T-cell (primary cell): Measurements from ENCODE around the gene CXCL6. TPM values are rescaled to one million over a fixed set of nuclear protein-coding genes. Genes with fewer than 3 reads are reported as not detected.

ENCODE experiments used
- ATAC-seq, 4 experiments: fragments of 200-7000 bp in 3 of 4; fragments of 150-1000 bp in 1 of 4; cut with Tn5 transposase; replicated peaks in 1 of 4; 1 replicate in 3 of 4; 2 replicates in 1 of 4; pipeline ENCODE4 v1.10.0; 2021; ENCODE audit warnings: moderate library complexity in 3 of 4, mild to moderate bottlenecking in 2 of 4, moderate number of reproducible peaks in 1 of 4
- CTCF ChIA-PET, 2 donors: fragments of 300-600 bp; sonication (Branson Sonifier 250); formaldehyde crosslinking; loops; one replicate each; lab custom pipeline; 2022; ENCODE audit warnings: antibody characterized with exemption in 2 of 2; lab: Charles Lee
- POLR2A ChIA-PET, 2 donors: fragments of 300-600 bp; sonication (Branson Sonifier 250); formaldehyde crosslinking; loops; one replicate each; lab custom pipeline; 2022; ENCODE audit warnings: antibody characterized with exemption in 2 of 2; lab: Charles Lee
- DNase-seq, 35 experiments: peaks; one replicate each; pipeline versions ENCODE4 v3.0.0 to v3.0.0-alpha.2; 2013 to 2023
- H3K27ac ChIP-seq: one replicate; pipeline ENCODE4 v1.5.1; 2013; ENCODE audit warnings: low read length
- H3K27me3 ChIP-seq, 2 experiments: replicated peaks in 1 of 2; 1 replicate in 1 of 2; 2 replicates in 1 of 2; pipeline versions ENCODE4 v1.6.1 to v1.7.0; 2013; ENCODE audit warnings: low read length in 1 of 2, mixed read lengths in 1 of 2; ENCODE audit not compliant: control insufficient read depth in 2 of 2, insufficient read depth in 2 of 2; ENCODE audit errors: extremely low read depth in 1 of 2
- H3K36me3 ChIP-seq, 2 donors: 1 replicate in 1 of 2; 2 replicates in 1 of 2; pipeline versions ENCODE4 v1.6.1 to v1.7.0; 2013; ENCODE audit warnings: low read length in 1 of 2; ENCODE audit not compliant: control insufficient read depth in 2 of 2, insufficient read depth in 1 of 2; ENCODE audit errors: extremely low read depth in 1 of 2
- H3K4me1 ChIP-seq, 2 experiments: 1 replicate in 1 of 2; 2 replicates in 1 of 2; pipeline versions ENCODE4 v1.6.1 to v1.7.0; 2013; ENCODE audit warnings: low read length in 2 of 2, mixed read lengths in 1 of 2; ENCODE audit not compliant: insufficient read depth in 2 of 2, control insufficient read depth in 1 of 2; ENCODE audit errors: extremely low read depth in 1 of 2
- H3K4me3 ChIP-seq, 2 donors: 1 replicate in 1 of 2; 2 replicates in 1 of 2; pipeline versions ENCODE4 v1.5.1 to v1.7.0; 2013; ENCODE audit warnings: mild to moderate bottlenecking in 2 of 2, low read length in 1 of 2, moderate library complexity in 1 of 2; ENCODE audit not compliant: control insufficient read depth in 1 of 2; ENCODE audit errors: extremely low read depth in 1 of 2
- H3K9me3 ChIP-seq: 2 replicates; pipeline ENCODE4 v1.7.0; 2013
- H3K27ac Mint-ChIP-seq, 2 donors: one replicate each; pipeline ENCODE4 v1.8.0; 2020 to 2021; ENCODE audit warnings: mild to moderate bottlenecking in 2 of 2, mixed read lengths in 2 of 2
- H3K27me3 Mint-ChIP-seq, 2 donors: one replicate each; pipeline ENCODE4 v1.8.0; 2021 to 2022; ENCODE audit warnings: mixed read lengths in 2 of 2
- H3K36me3 Mint-ChIP-seq: one replicate; pipeline ENCODE4 v1.8.0; 2021; ENCODE audit warnings: mixed read lengths
- H3K4me1 Mint-ChIP-seq, 3 donors: one replicate each; pipeline ENCODE4 v1.8.0; 2020 to 2022; ENCODE audit warnings: mixed read lengths in 3 of 3, mild to moderate bottlenecking in 1 of 3
- H3K4me3 Mint-ChIP-seq, 3 donors: one replicate each; pipeline ENCODE4 v1.8.0; 2020 to 2022; ENCODE audit warnings: mild to moderate bottlenecking in 3 of 3, mixed read lengths in 3 of 3, moderate library complexity in 3 of 3
- H3K9me3 Mint-ChIP-seq, 3 donors: one replicate each; pipeline ENCODE4 v1.8.0; 2020 to 2022; ENCODE audit warnings: mixed read lengths in 3 of 3
- WGBS: methylation state at CpG from one replicate; pipeline ENCODE4 v1.1.5; 2013; ENCODE audit warnings: missing lambda C conversion rate; ENCODE audit not compliant: insufficient coverage; 5-methylcytosine and 5-hydroxymethylcytosine counted together
- total RNA-seq, 35 experiments: library from RNA in 6 of 35; stranded (reverse) in 6 of 35; fragments of 120-200 nt in 1 of 35; gene quantifications; one replicate each; pipeline versions ENCODE4 v1.2.1 to v1.2.4 and lab custom pipeline; 2013 to 2026

The CXCL6 gene
- total RNA-seq, 5 donors from 2014 or later (not counting 1 experiment from before 2014, with no cell fraction given) = not detected

- H3K27me3 Mint-ChIP-seq = peaks cover 2 to 5% of the 10 kb centered on the region in 2 donors
- no peak for DNase-seq
- H3K27me3 ChIP-seq = no peaks in the 10 kb centered on the region
- no peaks in the 10 kb centered on the region for H3K36me3 ChIP-seq
- H3K4me3 Mint-ChIP-seq = no peak overlapping the region
- no peaks in the 10 kb centered on the region for H3K4me1 Mint-ChIP-seq
- H3K36me3 Mint-ChIP-seq = no peaks in the 10 kb centered on the region
- no peak overlapping the region for H3K27ac Mint-ChIP-seq
- H3K4me1 ChIP-seq = no peaks in the 10 kb centered on the region
- H3K9me3 Mint-ChIP-seq = no peaks in the 10 kb centered on the region
- H3K9me3 ChIP-seq = no peaks in the 10 kb centered on the region
- ChIA-PET CTCF (interaction anchor here in 1 of 2 donors (0.7 kb wide), 1 partner anchor 12 kb away, joined by 3 read pairs; no protein-coding TSS in a partner anchor), POLR2A (interaction anchor here in 1 of 2 donors (0.6 kb wide), 1 partner anchor 244 kb away, joined by 3 read pairs; no protein-coding TSS in a partner anchor)
- no peak overlapping the region for H3K4me3 ChIP-seq
- WGBS = 92% methylated on average over 1 of the region's 3 CpGs
- no peak overlapping the region for H3K27ac ChIP-seq
- ATAC-seq = no peak
Measured at GRCh38 chr4:73847526-73848182, 11.2 kb downstream of the CXCL6 start.

- Mint-ChIP-seq H3K9me3 (no peaks in the 10 kb centered on the region), H3K36me3 (no peaks in the 10 kb centered on the region), H3K4me3 (no peak overlapping the region), H3K27ac (no peak overlapping the region), H3K4me1 (no peaks in the 10 kb centered on the region), H3K27me3 (peaks cover 2 to 5% of the 10 kb centered on the region in 2 donors)
- Histone ChIP-seq H3K27ac (no peak overlapping the region), H3K36me3 (no peaks in the 10 kb centered on the region), H3K4me1 (no peaks in the 10 kb centered on the region), H3K27me3 (no peaks in the 10 kb centered on the region), H3K9me3 (no peaks in the 10 kb centered on the region), H3K4me3 (no peak overlapping the region)
- POLR2A ChIA-PET = interaction anchor here in 1 of 2 donors (0.6 kb wide), 1 partner anchor 244 kb away, joined by 3 read pairs; no protein-coding TSS in a partner anchor
- WGBS = no CpG with 5 or more reads among the region's 1 CpG
- CTCF ChIA-PET = no interaction called here
- no peak for DNase-seq
- ATAC-seq = no peak
Measured at GRCh38 chr4:73848183-73848777, 11.8 kb downstream of the CXCL6 start.

GRCh38 chr4:73850261-73850970 lies 13.9 kb downstream of the CXCL6 start:
- CTCF ChIA-PET = no interaction called here
- no peaks in the 10 kb centered on the region for H3K4me1 ChIP-seq
- ATAC-seq = no peak

GRCh38 chr4:73851293-73851692 lies 14.8 kb downstream of the CXCL6 start:
- Mint-ChIP-seq H3K27ac (no peak overlapping the region), H3K27me3 (peaks cover 2 to 5% of the 10 kb centered on the region in 2 donors), H3K9me3 (no peaks in the 10 kb centered on the region), H3K4me1 (no peaks in the 10 kb centered on the region), H3K36me3 (no peaks in the 10 kb centered on the region), H3K4me3 (no peak overlapping the region)
- no CpG with 5 or more reads among the region's 1 CpG for WGBS
- H3K4me1 ChIP-seq = no peaks in the 10 kb centered on the region
- H3K36me3 ChIP-seq = no peaks in the 10 kb centered on the region
- H3K27me3 ChIP-seq = peaks cover 0 to 4% of the 10 kb centered on the region in 2 experiments
- DNase-seq (no peak), ATAC-seq (no peak)
- H3K4me3 ChIP-seq = no peak overlapping the region
- CTCF ChIA-PET = no interaction called here
- POLR2A ChIA-PET = no interaction called here
- no peak overlapping the region for H3K27ac ChIP-seq
- no peaks in the 10 kb centered on the region for H3K9me3 ChIP-seq

More at GRCh38 chr4:73850261-73850970, 13.9 kb downstream of the CXCL6 start:
- Histone ChIP-seq H3K4me3 (no peak overlapping the region), H3K27ac (no peak overlapping the region), H3K9me3 (no peaks in the 10 kb centered on the region), H3K36me3 (no peaks in the 10 kb centered on the region), H3K27me3 (peaks cover 0 to 4% of the 10 kb centered on the region in 2 experiments)
- Mint-ChIP-seq H3K4me3 (no peak overlapping the region), H3K27ac (no peak overlapping the region), H3K9me3 (no peaks in the 10 kb centered on the region), H3K4me1 (no peaks in the 10 kb centered on the region), H3K27me3 (peaks cover 2 to 5% of the 10 kb centered on the region in 2 donors), H3K36me3 (no peaks in the 10 kb centered on the region)
- POLR2A ChIA-PET = no interaction called here
- WGBS = no CpG with 5 or more reads among the region's 4 CpGs
- no peak for DNase-seq

GRCh38 chr4:73852771-73853170 lies 16.3 kb downstream of the CXCL6 start:
- ATAC-seq (no peak), DNase-seq (no peak)
- H3K4me1 Mint-ChIP-seq = no peaks in the 10 kb centered on the region
- POLR2A ChIA-PET = no interaction called here
- peaks cover 0 to 4% of the 10 kb centered on the region in 2 experiments for H3K27me3 ChIP-seq
- H3K4me3 Mint-ChIP-seq = no peak overlapping the region
- CTCF ChIA-PET = no interaction called here
- no peak overlapping the region for H3K27ac Mint-ChIP-seq
- H3K9me3 Mint-ChIP-seq = no peaks in the 10 kb centered on the region
- H3K27ac ChIP-seq = no peak overlapping the region
- no peaks in the 10 kb centered on the region for H3K4me1 ChIP-seq
- H3K27me3 Mint-ChIP-seq = peaks cover 2 to 5% of the 10 kb centered on the region in 2 donors
- H3K9me3 ChIP-seq = no peaks in the 10 kb centered on the region
- no peaks in the 10 kb centered on the region for H3K36me3 ChIP-seq
- no peaks in the 10 kb centered on the region for H3K36me3 Mint-ChIP-seq
- no peak overlapping the region for H3K4me3 ChIP-seq

- H3K36me3 ChIP-seq = no peaks in the 10 kb centered on the region
- Mint-ChIP-seq H3K27ac (no peak within 1 kb of the TSS), H3K9me3 (no peaks in the 10 kb centered on the region), H3K4me3 (no peak within 1 kb of the TSS), H3K4me1 (no peaks in the 10 kb centered on the region), H3K27me3 (peaks cover 1 to 2% of the 10 kb centered on the region in 2 donors), H3K36me3 (no peaks in the 10 kb centered on the region)
- WGBS = 40% methylated on average over 19 of the region's 22 CpGs
- no peaks in the 10 kb centered on the region for H3K4me1 ChIP-seq
- peaks cover 0 to 4% of the 10 kb centered on the region in 2 experiments for H3K27me3 ChIP-seq
- H3K9me3 ChIP-seq = no peaks in the 10 kb centered on the region
- ChIA-PET POLR2A (no interaction called here), CTCF (no interaction called here)
- H3K4me3 ChIP-seq = no peak within 1 kb of the TSS
- no peak for DNase-seq
- H3K27ac ChIP-seq = no peak within 1 kb of the TSS
- peak in 1 of 4 experiments; percentile 34 for ATAC-seq
Measured at GRCh38 chr4:73853246-73853704, 16.8 kb downstream of the CXCL6 start, which contains the start of gene PF4V1. Gene PF4V1 (plus strand): TSS chr4:73853296. CDS start chr4:73853363, 67 bp downstream.
